H9 (cell line): ENCODE measurements around the gene ERC2. TPM values are rescaled to one million over a fixed set of nuclear protein-coding genes. Genes with fewer than 3 reads are reported as not detected.

ENCODE experiments used
- DNase-seq: peaks from one replicate; pipeline ENCODE4 v3.0.0-alpha.2; 2017
- H2AFZ ChIP-seq: one replicate; pipeline ENCODE4 v1.6.1; 2013; ENCODE audit warnings: mild to moderate bottlenecking, low read length, control low read depth, moderate library complexity
- H2AK5ac ChIP-seq: 2 replicates; pipeline ENCODE4 v1.6.1; 2013; ENCODE audit warnings: low read length, control low read depth, mixed read lengths; ENCODE audit not compliant: insufficient read length
- H2BK120ac ChIP-seq: one replicate; pipeline ENCODE4 v1.6.1; 2013; ENCODE audit warnings: low read depth, mild to moderate bottlenecking, low read length, control low read depth, inconsistent platforms; ENCODE audit not compliant: poor library complexity, severe bottlenecking
- H2BK12ac ChIP-seq: 2 replicates; pipeline ENCODE4 v1.6.1; 2013; ENCODE audit warnings: low read length, control low read depth, mixed read lengths, low read depth; ENCODE audit not compliant: insufficient read length
- H2BK15ac ChIP-seq: 2 replicates; pipeline ENCODE4 v1.6.1; 2013; ENCODE audit warnings: low read depth, low read length, control low read depth
- H2BK20ac ChIP-seq: one replicate; pipeline ENCODE4 v1.6.1; 2013; ENCODE audit warnings: low read depth, mild to moderate bottlenecking, low read length, control low read depth, inconsistent platforms; ENCODE audit not compliant: poor library complexity, severe bottlenecking
- H2BK5ac ChIP-seq: 2 replicates; pipeline ENCODE4 v1.6.1; 2013; ENCODE audit warnings: low read length, control low read depth, mixed read lengths; ENCODE audit not compliant: insufficient read length
- H3K14ac ChIP-seq: 2 replicates; pipeline ENCODE4 v1.6.1; 2013; ENCODE audit warnings: low read length, control low read depth; ENCODE audit not compliant: insufficient read depth
- H3K18ac ChIP-seq: 2 replicates; pipeline ENCODE4 v1.6.1; 2013; ENCODE audit warnings: low read depth, mild to moderate bottlenecking, mixed read lengths, low read length, control low read depth; ENCODE audit not compliant: insufficient read length
- H3K23ac ChIP-seq: 2 replicates; pipeline ENCODE4 v1.6.1; 2013; ENCODE audit warnings: low read length, control low read depth, mixed read lengths, low read depth; ENCODE audit not compliant: insufficient read length
- H3K23me2 ChIP-seq: 2 replicates; pipeline ENCODE4 v1.6.1; 2013; ENCODE audit warnings: low read depth, mild to moderate bottlenecking, mixed read lengths, low read length, control low read depth; ENCODE audit not compliant: insufficient read length, poor library complexity, severe bottlenecking
- H3K27ac ChIP-seq: 2 replicates; pipeline ENCODE4 v1.5.1; 2013; ENCODE audit warnings: low read length, control low read depth, mixed read lengths, low read depth; ENCODE audit not compliant: insufficient read length
- H3K27me3 ChIP-seq: 2 replicates; pipeline ENCODE4 v1.6.1; 2013; ENCODE audit warnings: low read length, control low read depth, inconsistent platforms; ENCODE audit not compliant: insufficient read depth
- H3K4ac ChIP-seq: 2 replicates; pipeline ENCODE4 v1.6.1; 2013; ENCODE audit warnings: low read depth, mild to moderate bottlenecking, control low read depth, inconsistent platforms, low read length, moderate library complexity
- H3K4me1 ChIP-seq: 2 replicates; pipeline ENCODE4 v1.6.1; 2013; ENCODE audit warnings: low read length, control low read depth, inconsistent platforms; ENCODE audit not compliant: insufficient read depth
- H3K4me2 ChIP-seq: 2 replicates; pipeline ENCODE4 v1.6.1; 2013; ENCODE audit warnings: low read length, control low read depth, mixed read lengths; ENCODE audit not compliant: insufficient read length, insufficient read depth
- H3K56ac ChIP-seq: 2 replicates; pipeline ENCODE4 v1.6.1; 2013; ENCODE audit warnings: low read depth, mild to moderate bottlenecking, mixed read lengths, low read length, control low read depth; ENCODE audit not compliant: insufficient read length
- H3K79me1 ChIP-seq: 2 replicates; pipeline ENCODE4 v1.6.1; 2013; ENCODE audit warnings: low read depth, mild to moderate bottlenecking, moderate library complexity, low read length, control low read depth, inconsistent platforms; ENCODE audit not compliant: insufficient read depth, poor library complexity, severe bottlenecking
- H3K79me2 ChIP-seq: 2 replicates; pipeline ENCODE4 v1.6.1; 2013; ENCODE audit warnings: low read length, control low read depth, inconsistent platforms; ENCODE audit not compliant: insufficient read depth
- H3K9ac ChIP-seq: 2 replicates; pipeline ENCODE4 v1.6.1; 2013; ENCODE audit warnings: low read length, control low read depth, mixed read lengths; ENCODE audit not compliant: insufficient read length; ENCODE audit errors: extremely low read depth
- H3K9me3 ChIP-seq: one replicate; pipeline ENCODE4 v1.6.1; 2013; ENCODE audit warnings: low read depth, low read length, inconsistent platforms; ENCODE audit not compliant: control insufficient read depth
- H3T11ph ChIP-seq: one replicate; pipeline ENCODE4 v1.6.1; 2013; ENCODE audit warnings: mild to moderate bottlenecking, low read length, control low read depth, inconsistent platforms
- H4K20me1 ChIP-seq: one replicate; pipeline ENCODE4 v1.6.1; 2013; ENCODE audit not compliant: control insufficient read depth, insufficient read length, insufficient read depth
- H4K5ac ChIP-seq: 2 replicates; pipeline ENCODE4 v1.6.1; 2013; ENCODE audit warnings: low read depth, mild to moderate bottlenecking, mixed read lengths, low read length, control low read depth; ENCODE audit not compliant: insufficient read length
- H4K8ac ChIP-seq: replicated peaks from 2 replicates; pipeline ENCODE4 v1.6.1; 2013; ENCODE audit warnings: low read length, control low read depth, mixed read lengths, low read depth; ENCODE audit not compliant: insufficient read length
- H4K91ac ChIP-seq: 2 replicates; pipeline ENCODE4 v1.6.1; 2013; ENCODE audit warnings: low read depth, mild to moderate bottlenecking, moderate library complexity, mixed read lengths, low read length, control low read depth; ENCODE audit not compliant: insufficient read length
- H3K27ac Mint-ChIP-seq, 3 experiments: 2 replicates in 2 of 3; 3 replicates in 1 of 3; pipeline ENCODE4 v1.8.0; 2020 to 2021; ENCODE audit warnings: mixed read lengths in 3 of 3, mild to moderate bottlenecking in 1 of 3, moderate library complexity in 1 of 3
- H3K27me3 Mint-ChIP-seq: 2 replicates; pipeline ENCODE4 v1.8.0; 2021; ENCODE audit warnings: low read depth, mild to moderate bottlenecking, moderate library complexity, mixed read lengths
- H3K36me3 Mint-ChIP-seq, 3 experiments: 2 replicates in 2 of 3; 3 replicates in 1 of 3; pipeline ENCODE4 v1.8.0; 2020 to 2021; ENCODE audit warnings: low read depth in 3 of 3, mixed read lengths in 3 of 3; ENCODE audit not compliant: insufficient read depth in 1 of 3
- H3K4me1 Mint-ChIP-seq, 2 experiments: 2 replicates each; pipeline ENCODE4 v1.8.0; 2020; ENCODE audit warnings: mixed read lengths in 2 of 2
- H3K4me3 Mint-ChIP-seq, 2 experiments: 2 replicates in 1 of 2; 3 replicates in 1 of 2; pipeline ENCODE4 v1.8.0; 2020 to 2021; ENCODE audit warnings: mild to moderate bottlenecking in 2 of 2, mixed read lengths in 2 of 2, moderate library complexity in 1 of 2
- H3K9me3 Mint-ChIP-seq, 2 experiments: 2 replicates in 1 of 2; 3 replicates in 1 of 2; pipeline ENCODE4 v1.8.0; 2020; ENCODE audit warnings: mild to moderate bottlenecking in 2 of 2, mixed read lengths in 2 of 2, moderate library complexity in 1 of 2
- WGBS: extraction: QIAGEN DNeasy Blood & Tissue Kit; methylation state at CpG from one replicate; pipeline ENCODE4 v1.1.7; 2013; ENCODE audit warnings: missing lambda C conversion rate, low lambda C conversion rate, mixed read lengths; ENCODE audit not compliant: insufficient read length; ENCODE audit errors: extremely low coverage; 5-methylcytosine and 5-hydroxymethylcytosine counted together
- total RNA-seq: library from RNA; stranded (reverse); gene quantifications from 2 replicates; pipeline ENCODE4 v1.2.1, GENCODE V29; 2021
- TF ChIP-seq, protein P1 (sequence below): fragments of 200-600 bp; sonication (generic); conservative IDR thresholded peaks from 3 replicates; pipeline ENCODE4 v1.8.0; 2021; ENCODE audit warnings: antibody characterized with exemption, mild to moderate bottlenecking

The ERC2 gene
- total RNA-seq, 1 experiment from 2014 or later: 15.4 TPM

DNA sequence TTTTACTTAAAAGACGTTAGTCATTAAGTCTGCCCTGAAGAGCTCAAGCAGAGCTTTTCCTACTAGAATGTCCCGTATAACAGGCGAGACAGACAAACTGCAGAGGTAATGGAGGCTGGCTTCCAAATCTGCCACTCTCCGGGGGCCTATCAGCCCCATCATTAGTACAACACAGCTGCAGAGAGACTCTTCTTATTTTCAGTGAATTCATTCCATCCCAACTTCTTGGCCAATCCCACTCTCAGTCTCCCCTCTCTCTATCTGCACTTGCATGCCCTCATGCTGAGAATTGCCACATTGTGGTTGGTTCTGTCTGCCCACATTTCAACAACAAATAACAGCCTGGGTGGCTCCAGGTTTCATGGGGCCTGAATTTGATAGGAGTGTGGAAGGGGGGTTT lies 412.7 kb downstream of the ERC2 start:
- Histone ChIP-seq H2BK120ac (no peak overlapping the region), H3K79me1 (no peaks in the 10 kb centered on the region), H3K4me1 (peaks cover 13% of the 10 kb centered on the region; the same call in 1 of the 2 replicates), H4K91ac (no peak overlapping the region), H2BK12ac (no peak overlapping the region), H3K27ac (no peak overlapping the region), H2AK5ac (no peak overlapping the region), H3K23me2 (no peaks in the 10 kb centered on the region), H2BK15ac (no peak overlapping the region), H3K9me3 (no peaks in the 10 kb centered on the region), H3K56ac (no peak overlapping the region), H3K4me2 (no peak overlapping the region), H3K18ac (no peak overlapping the region), H3K14ac (no peak overlapping the region), H2BK20ac (no peak overlapping the region), H2AFZ (no peak overlapping the region), H4K20me1 (no peaks in the 10 kb centered on the region), H2BK5ac (no peak overlapping the region), H3K79me2 (no peaks in the 10 kb centered on the region), H3K27me3 (no peaks in the 10 kb centered on the region), H3K4ac (no peak overlapping the region), H3K23ac (no peak overlapping the region), H4K8ac (no peak overlapping the region), H3K9ac (no peak overlapping the region), H4K5ac (no peak overlapping the region), H3T11ph (no peak overlapping the region)
- no peaks in the 10 kb centered on the region for H3K27me3 Mint-ChIP-seq
- peak overlapping the region; percentile 20 to 82 (median 65); a peak in 6 of 7 replicates for H3K27ac Mint-ChIP-seq
- WGBS: no CpG with 5 or more reads among the region's 4 CpGs
- no peaks in the 10 kb centered on the region for H3K9me3 Mint-ChIP-seq
- no peaks in the 10 kb centered on the region for H3K36me3 Mint-ChIP-seq
- DNase-seq: no peak
- H3K4me3 Mint-ChIP-seq: no peak overlapping the region
- H3K4me1 Mint-ChIP-seq: peaks cover 45 to 53% of the 10 kb centered on the region in 2 experiments
- TF ChIP-seq, protein P1, sequence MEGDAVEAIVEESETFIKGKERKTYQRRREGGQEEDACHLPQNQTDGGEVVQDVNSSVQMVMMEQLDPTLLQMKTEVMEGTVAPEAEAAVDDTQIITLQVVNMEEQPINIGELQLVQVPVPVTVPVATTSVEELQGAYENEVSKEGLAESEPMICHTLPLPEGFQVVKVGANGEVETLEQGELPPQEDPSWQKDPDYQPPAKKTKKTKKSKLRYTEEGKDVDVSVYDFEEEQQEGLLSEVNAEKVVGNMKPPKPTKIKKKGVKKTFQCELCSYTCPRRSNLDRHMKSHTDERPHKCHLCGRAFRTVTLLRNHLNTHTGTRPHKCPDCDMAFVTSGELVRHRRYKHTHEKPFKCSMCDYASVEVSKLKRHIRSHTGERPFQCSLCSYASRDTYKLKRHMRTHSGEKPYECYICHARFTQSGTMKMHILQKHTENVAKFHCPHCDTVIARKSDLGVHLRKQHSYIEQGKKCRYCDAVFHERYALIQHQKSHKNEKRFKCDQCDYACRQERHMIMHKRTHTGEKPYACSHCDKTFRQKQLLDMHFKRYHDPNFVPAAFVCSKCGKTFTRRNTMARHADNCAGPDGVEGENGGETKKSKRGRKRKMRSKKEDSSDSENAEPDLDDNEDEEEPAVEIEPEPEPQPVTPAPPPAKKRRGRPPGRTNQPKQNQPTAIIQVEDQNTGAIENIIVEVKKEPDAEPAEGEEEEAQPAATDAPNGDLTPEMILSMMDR: no peak
